OCI-LY3 (cell line): ENCODE data around the gene NIPAL1.

Source experiments
- CTCF ChIP-seq: fragments of 200-600, 300-600 bp; sonication (generic); IDR thresholded peaks from 2 replicates; pipeline ENCODE4 v1.5.1; 2014; ENCODE audit warnings: antibody characterized with exemption, low read length, low read depth
- EZH2phosphoT487 ChIP-seq: fragments of 200-600 bp; shearing (Covaris generic); IDR thresholded peaks from 2 replicates; pipeline ENCODE4 v1.6.1; 2018; ENCODE audit warnings: antibody characterized with exemption, mixed run types, low read depth

GRCh38 chr4:48038666-48039065, 22.1 kb downstream of the NIPAL1 start:
- TF ChIP-seq CTCF: no peak
- no peak for TF ChIP-seq EZH2phosphoT487
